A673 (cell line): ENCODE measurements around the gene NECTIN4. TPM values are rescaled to one million over a fixed set of nuclear protein-coding genes. Genes with fewer than 3 reads are reported as not detected.
"Not testable (repeated sequence)": the region's sequence is repeated elsewhere in the genome, so short reads cannot be mapped to it uniquely, and the experiment has no call there.

ENCODE experiments used
- BruUV-seq: library from RNA; stranded (reverse); fragments of 400-500 nt; replicated peaks from 2 replicates; lab custom pipeline; 2021; lab: Mats Ljungman, UMichigan
- CTCF ChIA-PET: fragments of 300-600 bp; sonication (Branson Sonifier 250); formaldehyde crosslinking; loops from one replicate; lab custom pipeline; 2022; ENCODE audit warnings: antibody characterized with exemption; lab: Charles Lee
- POLR2A ChIA-PET: fragments of 300-600 bp; sonication (Branson Sonifier 250); formaldehyde crosslinking; loops from one replicate; lab custom pipeline; 2022; ENCODE audit warnings: antibody characterized with exemption; ENCODE audit not compliant: low non-redundant PET; lab: Charles Lee
- DNase-seq: peaks from one replicate; pipeline ENCODE4 v3.0.0-alpha.2; 2015; ENCODE audit warnings: low spot score
- H3K27ac ChIP-seq: fragments of 200-600 bp; sonication (generic); 2 replicates; pipeline ENCODE4 v1.5.1; 2016; ENCODE audit warnings: mixed run types, low read depth, mild to moderate bottlenecking, mixed read lengths, antibody characterized with exemption, low read length; ENCODE audit not compliant: poor library complexity, severe bottlenecking
- H3K27me3 ChIP-seq: fragments of 200-600 bp; sonication (generic); replicated peaks from 2 replicates; pipeline ENCODE4 v1.6.1; 2017; ENCODE audit warnings: mixed run types, low read depth, mild to moderate bottlenecking, mixed read lengths, antibody characterized with exemption, low read length; ENCODE audit not compliant: insufficient read depth, poor library complexity
- H3K36me3 ChIP-seq: fragments of 200-600 bp; sonication (generic); 2 replicates; pipeline ENCODE4 v1.6.1; 2016; ENCODE audit warnings: mixed run types, mild to moderate bottlenecking, mixed read lengths, antibody characterized with exemption, low read length; ENCODE audit not compliant: insufficient read depth, poor library complexity, severe bottlenecking
- H3K4me1 ChIP-seq: fragments of 200-600 bp; sonication (generic); 2 replicates; pipeline ENCODE4 v1.6.1; 2017; ENCODE audit warnings: mixed run types, mild to moderate bottlenecking, mixed read lengths, antibody characterized with exemption, low read length; ENCODE audit not compliant: insufficient read depth, poor library complexity, severe bottlenecking
- H3K4me3 ChIP-seq: fragments of 200-600 bp; sonication (generic); 2 replicates; pipeline ENCODE4 v1.5.1; 2016; ENCODE audit warnings: low read depth, mixed run types, mild to moderate bottlenecking, mixed read lengths, low read length; ENCODE audit not compliant: poor library complexity, severe bottlenecking
- H3K9me3 ChIP-seq: fragments of 200-600 bp; sonication (generic); 2 replicates; pipeline ENCODE4 v1.6.1; 2016; ENCODE audit warnings: mixed run types, low read depth, mild to moderate bottlenecking, mixed read lengths, antibody characterized with exemption, low read length; ENCODE audit not compliant: poor library complexity, severe bottlenecking
- CTCF ChIP-seq: fragments of 300-800, 200-600 bp; sonication (generic); conservative IDR thresholded peaks from 2 replicates; pipeline ENCODE4 v1.5.1; 2017; ENCODE audit warnings: low read depth, mild to moderate bottlenecking, antibody characterized with exemption, low read length, moderate library complexity, mixed read lengths
- EZH2 ChIP-seq: fragments of 200-600 bp; sonication (generic); IDR thresholded peaks from 2 replicates; pipeline ENCODE4 v1.6.1; 2017; ENCODE audit warnings: borderline replicate concordance, low read depth, mild to moderate bottlenecking, mixed read lengths, antibody characterized with exemption, low read length; ENCODE audit not compliant: poor library complexity, severe bottlenecking
- intact Hi-C: fragments of 100-400 bp; cut with micrococcal nuclease; formaldehyde crosslinking; loops from one replicate; pipeline ENCODE4 v1.10.0; 2022; ENCODE audit not compliant: unreplicated experiment
- total RNA-seq: library from RNA; stranded (reverse); gene quantifications from 2 replicates; pipeline ENCODE4 v1.2.3, GENCODE V29; 2021

NECTIN4 gene
- total RNA-seq, 1 experiment from 2014 or later: not detected

- Histone ChIP-seq H3K36me3 (peaks cover 13% of the 10 kb centered on the region), H3K4me1 (peaks cover 12% of the 10 kb centered on the region)
- H3K9me3 ChIP-seq, BruUV-seq, DNase-seq, intact Hi-C loops, H3K27me3 ChIP-seq, H3K27ac ChIP-seq, H3K4me3 ChIP-seq, CTCF ChIA-PET, POLR2A ChIA-PET: not testable (repeated sequence)
Measured at GRCh38 chr1:161115961-161116360, 26.6 kb upstream of the NECTIN4 start.

GRCh38 chr1:161115132-161115711 is 25.9 kb upstream of the NECTIN4 start:
- TF ChIP-seq EZH2: no peak
- no peak for TF ChIP-seq CTCF
- no TSS peak for BruUV-seq
- Histone ChIP-seq H3K27me3 (no peaks in the 10 kb centered on the region), H3K4me1 (peaks cover 12% of the 10 kb centered on the region), H3K36me3 (peaks cover 6% of the 10 kb centered on the region), H3K4me3 (no peak overlapping the region), H3K9me3 (no peaks in the 10 kb centered on the region), H3K27ac (no peak overlapping the region)
- DNase-seq: no peak
- intact Hi-C loops: no loop called here
- ChIA-PET POLR2A (no interaction called here), CTCF (no interaction called here)

- no peak overlapping the region for H3K4me3 ChIP-seq
- BruUV-seq: no TSS peak
- TF ChIP-seq CTCF (no peak), EZH2 (no peak)
- no peak overlapping the region for H3K27ac ChIP-seq
- CTCF ChIA-PET: no interaction called here
- POLR2A ChIA-PET: no interaction called here
- intact Hi-C loops: no loop called here
- no peaks in the 10 kb centered on the region for H3K9me3 ChIP-seq
- no peaks in the 10 kb centered on the region for H3K36me3 ChIP-seq
- no peaks in the 10 kb centered on the region for H3K27me3 ChIP-seq
- H3K4me1 ChIP-seq: peaks cover 12% of the 10 kb centered on the region
- no peak for DNase-seq
Measured at GRCh38 chr1:161114556-161114955, 25.2 kb upstream of the NECTIN4 start.

- POLR2A ChIA-PET: no interaction called here
- BruUV-seq: no TSS peak
- no peak for TF ChIP-seq EZH2
- no peak for TF ChIP-seq CTCF
- CTCF ChIA-PET: no interaction called here
- DNase-seq: no peak
- H3K27me3 ChIP-seq: no peaks in the 10 kb centered on the region
- intact Hi-C loops: no loop called here
- no peak overlapping the region for H3K4me3 ChIP-seq
- H3K9me3 ChIP-seq: no peaks in the 10 kb centered on the region
- no peaks in the 10 kb centered on the region for H3K36me3 ChIP-seq
- H3K27ac ChIP-seq: no peak overlapping the region
- H3K4me1 ChIP-seq: peaks cover 6% of the 10 kb centered on the region
Measured at GRCh38 chr1:161113915-161114314, 24.6 kb upstream of the NECTIN4 start.
